Skin of body (tissue), 2 donors: Measurements from ENCODE around the gene MASP1. TPM values are rescaled to one million over a fixed set of nuclear protein-coding genes. Genes with fewer than 3 reads are reported as not detected.

ENCODE experiments used
- DNase-seq: peaks from one replicate; lab custom pipeline; 2025; lab: John Stamatoyannopoulos, UW
- total RNA-seq: library from RNA; depleted of rRNA; stranded (reverse); fragments of >200 nt; gene quantifications from one replicate; pipeline ENCODE4 v1.2.3, GENCODE V29; 2014

Gene MASP1
- total RNA-seq, 1 donor from 2014 or later: 26.5 TPM

- peak; percentile 83 for DNase-seq
Observed at GRCh38 chr3:187293516-187294430, 2.2 kb upstream of the MASP1 start.

GRCh38 chr3:187292631-187293515, 1.3 kb upstream of the MASP1 start:
- DNase-seq: peak; percentile 34

- DNase-seq: no peak
Observed at GRCh38 chr3:187292181-187292580, 644 bp upstream of the MASP1 start.

GRCh38 chr3:187291001-187291511, 481 bp downstream of the MASP1 start:
- DNase-seq: peak; percentile 55

- no peak for DNase-seq
Observed at GRCh38 chr3:187290503-187290902, 1.0 kb downstream of the MASP1 start.

DNA sequence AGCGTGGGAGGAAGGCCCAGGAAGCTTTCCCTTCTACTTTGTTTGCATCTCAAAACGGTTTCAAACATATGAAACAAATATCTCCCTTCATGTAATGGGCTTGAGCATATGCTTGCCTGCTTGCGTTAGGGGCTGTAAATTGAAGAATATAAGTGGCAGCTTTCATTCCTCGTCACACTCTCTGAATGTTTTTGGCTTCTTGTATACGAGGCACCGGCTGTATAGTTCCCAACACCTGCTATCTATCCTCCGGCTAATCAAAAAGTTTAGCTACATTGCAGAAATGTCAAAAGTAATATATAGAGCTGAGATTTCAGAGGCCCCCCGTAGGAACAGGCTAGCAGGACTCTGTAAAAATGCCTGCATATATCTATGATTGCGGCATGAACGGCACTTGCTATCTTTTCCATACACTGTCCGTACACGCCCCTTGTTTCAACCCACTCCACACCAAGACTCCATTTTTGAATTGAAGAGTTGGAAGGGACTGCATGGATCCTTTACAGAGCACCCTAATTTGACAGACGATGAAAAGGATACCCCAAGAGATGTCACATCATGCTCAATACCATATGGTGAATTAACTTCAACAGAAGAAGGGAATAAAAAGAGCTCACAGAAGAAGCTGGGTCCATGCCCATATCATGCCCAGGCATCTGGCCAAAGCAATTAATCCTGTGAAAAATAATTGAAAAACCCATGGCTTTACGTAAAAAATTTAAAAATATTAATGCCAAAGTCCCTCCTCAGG, 2.5 kb downstream of the MASP1 start:
- DNase-seq: no peak

DNA sequence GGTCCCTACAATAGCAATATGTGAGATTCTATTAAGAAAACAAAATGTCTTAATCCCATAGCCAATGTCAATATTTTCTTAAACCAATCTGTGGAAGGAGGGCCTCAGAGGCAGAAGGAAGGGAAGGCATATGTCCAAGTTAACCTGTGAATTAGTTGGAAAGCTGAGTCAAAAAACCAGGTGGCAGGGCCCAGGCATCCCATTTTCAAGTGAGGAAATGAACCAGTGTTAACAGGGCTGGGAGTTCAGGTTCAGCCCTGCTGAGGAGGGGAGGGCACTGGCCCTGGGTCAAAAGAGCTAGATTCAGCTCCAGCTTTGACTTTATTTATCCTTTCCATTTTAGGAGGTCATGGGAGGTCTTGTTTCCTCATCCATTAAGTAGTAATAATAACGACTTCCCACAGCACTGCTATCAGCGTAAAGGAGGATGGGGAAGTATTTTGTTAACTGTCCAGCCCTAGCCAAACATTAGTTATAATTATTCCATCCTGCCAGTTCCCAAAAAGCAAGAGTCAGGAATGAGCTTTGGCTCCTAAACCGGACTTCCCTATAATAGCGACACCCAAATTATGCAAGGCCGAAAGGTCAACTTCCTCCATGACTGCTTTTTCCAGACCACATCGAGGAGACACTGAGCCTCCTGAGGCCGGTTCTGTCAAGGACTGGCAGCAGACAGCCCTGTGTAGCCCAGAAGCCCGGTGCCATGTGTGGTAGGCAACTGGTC, 3.2 kb downstream of the MASP1 start:
- no peak for DNase-seq

GRCh38 chr3:187287256-187287655, 4.3 kb downstream of the MASP1 start:
- DNase-seq: no peak

DNA sequence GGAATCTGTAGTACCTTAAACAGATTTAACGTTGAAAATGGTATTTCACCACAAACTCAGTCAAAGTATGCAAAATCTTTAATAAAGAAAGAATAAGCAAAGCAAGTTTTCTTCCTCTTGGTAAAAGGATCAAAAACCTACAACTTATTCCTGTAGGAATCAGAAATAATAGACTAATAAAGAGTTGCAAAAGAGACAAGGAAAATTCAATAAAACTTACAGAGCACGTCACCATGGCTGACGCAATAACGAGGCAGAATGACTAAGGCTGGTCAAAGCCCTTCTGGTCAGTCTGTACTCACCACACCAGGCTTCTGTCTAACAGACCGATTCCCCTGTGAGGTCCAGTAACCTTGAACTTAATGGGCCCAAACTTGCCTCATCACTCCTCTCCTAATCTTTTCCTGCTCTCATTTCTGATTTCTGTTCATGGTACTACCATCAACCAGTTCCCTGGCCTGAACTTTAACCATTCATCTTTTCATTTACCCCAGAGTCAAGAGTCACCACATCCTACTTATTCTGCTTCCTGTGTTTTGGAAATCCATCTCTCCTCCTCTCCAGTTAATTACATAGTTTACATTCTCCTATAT, 5.0 kb downstream of the MASP1 start:
- DNase-seq: no peak

- no peak for DNase-seq
Observed at GRCh38 chr3:187281191-187281714, 10.3 kb downstream of the MASP1 start.

DNA sequence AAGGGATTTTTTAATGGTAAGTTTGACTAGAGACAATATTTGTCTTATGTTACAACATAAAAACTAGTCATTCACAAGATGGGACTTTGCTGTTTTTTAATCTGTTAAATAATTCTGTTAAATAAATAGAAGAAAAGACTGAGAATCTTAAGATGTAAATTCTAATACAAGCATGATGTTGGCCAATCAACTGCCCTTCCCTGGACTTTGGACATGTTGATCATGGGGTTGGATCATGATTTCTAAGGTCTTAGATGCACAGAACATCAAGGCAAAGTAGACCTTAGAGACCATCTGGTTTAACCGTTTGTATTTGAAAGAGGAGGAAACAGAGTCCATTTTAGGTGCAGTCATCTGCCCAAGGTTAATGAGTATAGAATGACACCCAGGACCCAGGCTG, 10.9 kb downstream of the MASP1 start:
- DNase-seq: no peak

DNA sequence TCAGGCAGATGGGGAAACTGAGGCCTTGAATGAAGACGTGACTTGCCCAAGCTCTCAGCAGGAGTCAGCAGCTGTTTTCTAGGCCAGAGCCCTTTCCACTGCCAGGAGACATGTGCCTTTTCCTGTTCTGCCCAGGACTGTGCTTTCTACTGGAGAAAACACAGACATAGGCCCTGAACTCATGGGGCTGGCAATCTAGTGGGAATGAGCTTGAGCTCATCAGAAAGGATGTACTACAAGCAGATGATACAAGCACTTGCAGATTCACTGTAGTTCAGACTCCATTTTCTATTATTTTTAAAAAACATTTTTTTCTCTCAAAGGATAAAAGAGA, 14.4 kb downstream of the MASP1 start:
- DNase-seq: no peak

GRCh38 chr3:187276397-187277128, 15.0 kb downstream of the MASP1 start:
- DNase-seq: no peak

GRCh38 chr3:187274977-187275338, 16.6 kb downstream of the MASP1 start:
- no peak for DNase-seq

DNA sequence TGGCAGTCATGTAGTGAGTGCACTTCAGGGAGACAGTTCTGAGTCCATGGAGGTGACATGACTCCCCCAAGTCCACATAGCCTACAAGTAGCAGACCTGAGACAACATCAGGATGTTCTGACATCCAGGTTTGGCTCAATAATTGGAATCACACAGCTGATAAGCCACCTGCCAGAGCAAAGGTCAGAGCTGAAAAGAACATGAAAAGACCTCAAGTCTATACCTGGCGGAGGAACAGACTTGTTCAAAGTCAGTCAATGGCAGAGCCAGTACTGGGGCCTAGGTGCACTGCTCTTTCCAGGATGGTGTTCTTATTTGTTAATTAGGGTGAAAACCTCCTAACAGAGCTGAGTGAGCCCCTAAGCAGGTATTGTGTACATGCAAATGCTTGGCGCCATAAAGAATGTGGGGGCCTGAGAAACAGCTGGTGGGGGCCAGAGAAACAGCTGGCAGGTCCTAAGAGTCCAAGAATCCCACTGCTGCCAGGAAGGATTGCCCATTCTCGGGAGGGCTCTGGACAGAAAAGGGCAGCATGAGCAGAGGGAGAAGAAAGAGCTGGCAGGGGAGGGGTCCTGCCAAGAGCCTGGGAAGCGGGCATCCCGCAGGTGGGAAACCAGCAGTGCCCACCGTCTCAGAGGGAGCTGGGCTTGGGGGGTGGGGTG, 17.1 kb downstream of the MASP1 start:
- DNase-seq: no peak

DNA sequence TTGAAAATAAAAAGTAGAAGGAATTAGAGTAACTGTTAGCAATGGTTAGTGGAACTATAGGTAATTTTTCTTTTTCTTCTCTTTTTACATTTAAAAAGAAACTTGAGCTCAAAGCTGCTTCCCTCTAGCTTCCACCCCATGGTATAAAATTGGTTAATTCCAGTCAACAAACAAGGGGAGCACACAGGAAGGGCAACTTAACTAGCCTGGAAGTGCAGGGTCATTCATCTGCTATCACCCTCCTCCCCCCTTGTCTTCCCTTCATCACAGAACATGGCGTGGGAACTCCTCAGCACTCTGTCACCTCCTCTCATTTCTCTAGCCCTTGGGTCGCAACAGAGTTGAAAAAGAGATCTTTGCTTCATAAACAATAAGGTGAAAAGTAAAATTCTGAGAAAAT, 20.0 kb downstream of the MASP1 start:
- DNase-seq: no peak

GRCh38 chr3:187269486-187269885, 22.1 kb downstream of the MASP1 start:
- DNase-seq: no peak

DNA sequence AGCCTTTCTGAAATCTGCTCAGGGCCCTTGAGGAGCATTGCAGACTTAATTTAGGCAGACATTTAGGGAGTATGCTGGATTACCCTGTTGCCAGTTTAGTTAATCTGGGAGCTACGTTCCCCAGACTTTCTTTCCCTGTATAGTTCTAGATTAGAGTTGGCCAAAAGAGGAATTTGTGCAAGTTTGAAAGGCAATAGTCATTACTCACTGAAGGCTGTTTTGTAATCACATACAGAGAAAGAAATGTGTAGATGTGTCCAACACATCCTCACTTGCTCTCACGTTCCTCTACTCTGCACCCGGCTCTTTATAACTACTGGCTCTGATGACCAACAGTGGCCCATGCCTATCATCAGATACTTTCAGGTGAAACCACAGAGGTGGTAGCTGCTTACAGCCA, 24.2 kb downstream of the MASP1 start:
- no peak for DNase-seq

- DNase-seq: no peak
Observed at GRCh38 chr3:187266691-187267090, 24.8 kb downstream of the MASP1 start.
